Measurements from ENCODE around the gene SENP7.

GRCh38 chr3:101333883-101334282 is 179.1 kb downstream of the SENP7 start:
- TF ChIP-seq SIN3A (IDR thresholded peaks at IDR 0.05; ENCODE audit: low read depth) (no peak), RAD21 (IDR thresholded peaks at IDR 0.05; ENCODE audit: low read depth) (no peak)
